Cardiac septum (tissue), 1 donor: ENCODE measurements around the gene KCTD14. TPM values are rescaled to one million over a fixed set of nuclear protein-coding genes. Genes with fewer than 3 reads are reported as not detected.
"Not testable (repeated sequence)": the region's sequence is repeated elsewhere in the genome, so short reads cannot be mapped to it uniquely, and the experiment has no call there.

ENCODE experiments used
- DNase-seq: peaks from one replicate; pipeline ENCODE4 v3.0.0-alpha.2; 2020; ENCODE audit warnings: low spot score
- intact Hi-C: fragments of 100-400 bp; cut with DNase I; formaldehyde crosslinking; loops from one replicate; pipeline ENCODE4 v1.14.0; 2022
- long read RNA-seq: library from polyadenylated mRNA; unstranded; transcript quantifications from one replicate; pipeline ENCODE4 v2.0.0, GENCODE V29; 2021
- total RNA-seq: library from RNA; stranded (reverse); fragmentation: NEBNext Ultra II Directional; extraction: Animal tissue kit (Norgen Biotek cat#: 25700); gene quantifications from one replicate; pipeline ENCODE4 v1.2.1, GENCODE V29; 2021
- donor health status: DM: no; HTN: no; CAD: no.

Gene KCTD14, protein sequence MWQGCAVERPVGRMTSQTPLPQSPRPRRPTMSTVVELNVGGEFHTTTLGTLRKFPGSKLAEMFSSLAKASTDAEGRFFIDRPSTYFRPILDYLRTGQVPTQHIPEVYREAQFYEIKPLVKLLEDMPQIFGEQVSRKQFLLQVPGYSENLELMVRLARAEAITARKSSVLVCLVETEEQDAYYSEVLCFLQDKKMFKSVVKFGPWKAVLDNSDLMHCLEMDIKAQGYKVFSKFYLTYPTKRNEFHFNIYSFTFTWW
- total RNA-seq: 0.13 TPM
- long read RNA-seq: 0 reads

DNA sequence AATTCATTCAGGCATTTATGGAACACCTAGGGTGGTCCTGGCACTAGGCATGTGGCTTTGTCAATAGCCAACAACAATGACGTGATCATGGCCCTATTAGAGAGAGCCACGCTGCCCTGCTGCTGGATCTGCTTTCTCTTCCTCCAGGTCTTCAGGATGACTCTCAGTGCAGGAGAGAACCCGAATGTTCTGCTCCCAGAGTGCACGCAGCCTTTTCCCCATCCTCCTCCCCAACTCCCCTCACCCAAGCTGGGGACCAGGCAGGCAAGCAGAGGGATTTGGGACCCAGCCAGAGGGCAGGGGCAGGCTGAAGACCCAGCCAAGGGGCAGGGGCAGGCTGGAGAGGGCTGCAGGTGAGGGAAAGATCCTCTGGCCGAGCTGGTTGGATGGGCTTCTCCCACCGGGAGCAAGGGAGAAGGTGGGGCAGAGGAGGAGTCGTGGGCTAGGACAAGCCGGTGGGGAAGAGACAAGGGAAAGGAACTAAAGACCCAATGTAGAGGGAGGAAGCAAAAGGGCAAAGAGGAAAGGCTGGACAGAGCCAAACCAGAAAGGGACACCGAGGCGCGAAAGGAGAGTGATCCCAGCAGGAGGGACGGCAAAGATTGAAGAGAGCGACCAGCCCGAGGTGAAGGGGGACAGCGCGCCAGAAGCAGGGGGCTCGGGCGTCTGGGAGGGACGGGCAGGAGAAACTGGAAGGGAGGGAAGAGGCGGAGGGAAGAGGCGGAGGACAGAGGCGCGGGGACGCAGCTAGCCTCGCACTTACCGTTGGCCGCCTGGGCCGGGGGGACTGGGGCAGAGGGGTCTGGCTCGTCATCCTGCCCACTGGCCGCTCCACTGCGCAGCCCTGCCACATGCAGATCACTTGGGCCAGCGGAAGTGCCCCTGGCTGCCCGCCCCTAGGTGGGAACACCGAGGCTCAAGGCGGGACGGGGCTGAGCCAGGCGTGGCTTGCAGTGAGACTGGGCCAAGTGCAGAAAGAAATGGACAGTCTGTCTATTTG lies at the start of gene KCTD14:
TSS of gene KCTD14 (minus strand) at position 880 of the 1,000 bp plus-strand sequence. CDS start at position 853, 27 bp downstream.
- intact Hi-C loops: no loop called here
- no peak for DNase-seq

DNA sequence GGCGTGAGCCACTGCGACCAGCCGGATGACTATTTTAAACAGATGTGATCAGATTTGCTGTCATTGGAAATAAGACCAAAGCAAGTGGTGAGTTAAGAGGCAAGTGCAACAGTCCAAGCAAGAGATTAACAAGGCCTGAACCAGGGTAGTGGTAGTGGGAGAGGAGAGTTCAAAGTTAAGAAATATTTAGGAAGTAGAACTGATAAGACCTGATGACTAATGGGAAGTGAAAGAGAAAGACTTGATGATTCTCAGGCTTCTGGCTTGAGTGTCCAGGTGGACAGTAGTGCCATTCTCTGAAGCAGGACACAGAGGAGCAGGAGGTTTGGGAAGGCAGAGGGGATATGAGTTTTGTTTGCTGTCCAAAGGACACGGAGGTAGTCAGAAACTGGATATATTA lies 49.4 kb upstream of the KCTD14 start:
- DNase-seq: no peak
- intact Hi-C loops: no loop called here

DNA sequence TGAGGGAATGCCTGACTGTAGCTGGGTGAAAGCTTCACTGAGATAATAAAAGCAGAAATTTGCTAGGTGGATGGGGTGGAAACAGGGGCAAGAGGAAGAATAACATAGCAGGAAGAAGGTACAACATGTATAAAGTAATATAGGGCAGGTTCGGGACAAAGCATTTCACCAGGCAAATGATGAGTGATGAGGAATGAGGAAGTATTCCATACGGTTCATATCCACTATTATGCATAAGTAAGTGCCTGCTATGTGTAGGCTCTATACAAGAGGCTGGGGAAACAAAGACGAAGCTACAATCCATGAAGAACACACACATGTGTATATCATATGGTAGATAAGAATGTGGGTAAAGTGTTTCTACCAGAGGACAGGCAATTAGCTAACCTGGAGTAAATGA lies 48.6 kb upstream of the KCTD14 start:
- intact Hi-C loops: no loop called here
- no peak for DNase-seq

DNA sequence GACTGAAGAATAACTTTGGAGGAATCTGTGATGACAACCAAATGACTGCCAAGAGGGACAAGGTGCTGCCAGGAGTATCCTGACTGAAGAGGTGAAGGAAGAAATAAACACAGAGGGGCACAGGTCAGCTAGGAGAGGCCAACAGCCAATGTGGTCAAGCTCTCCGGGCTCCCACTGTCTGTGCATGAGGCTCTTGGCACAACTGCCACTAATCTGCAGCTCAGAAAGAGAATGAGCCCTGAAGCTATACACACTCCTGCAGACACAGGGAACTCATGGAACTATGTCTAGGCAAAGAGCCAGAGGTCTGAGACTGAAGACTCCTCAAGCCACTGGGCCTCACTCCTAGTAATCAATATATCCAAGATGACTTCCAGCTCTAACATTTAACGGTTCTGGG lies 47.5 kb upstream of the KCTD14 start:
- intact Hi-C loops: no loop called here

DNA sequence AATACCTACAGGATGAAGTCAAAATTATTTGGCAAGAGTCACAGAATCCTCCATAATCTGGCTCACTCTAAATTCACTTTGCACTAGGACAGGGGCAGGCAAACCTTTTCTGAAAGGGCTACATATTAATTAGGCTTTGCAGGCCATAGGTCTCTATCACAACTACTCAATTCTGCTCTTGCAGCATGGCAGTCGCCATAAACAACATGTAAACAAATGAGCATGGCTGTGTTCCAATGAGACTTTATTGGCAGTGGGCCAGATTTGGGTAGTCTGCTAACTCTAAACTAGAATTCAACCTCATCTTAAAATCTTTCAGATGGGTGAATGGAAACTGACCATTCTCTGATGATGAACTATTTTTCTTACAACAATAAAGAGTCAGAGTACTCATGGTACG lies 46.4 kb upstream of the KCTD14 start:
- DNase-seq: no peak
- intact Hi-C loops: no loop called here

More for the DNA sequence above, 47.5 kb upstream of the KCTD14 start:
- no peak for DNase-seq

DNA sequence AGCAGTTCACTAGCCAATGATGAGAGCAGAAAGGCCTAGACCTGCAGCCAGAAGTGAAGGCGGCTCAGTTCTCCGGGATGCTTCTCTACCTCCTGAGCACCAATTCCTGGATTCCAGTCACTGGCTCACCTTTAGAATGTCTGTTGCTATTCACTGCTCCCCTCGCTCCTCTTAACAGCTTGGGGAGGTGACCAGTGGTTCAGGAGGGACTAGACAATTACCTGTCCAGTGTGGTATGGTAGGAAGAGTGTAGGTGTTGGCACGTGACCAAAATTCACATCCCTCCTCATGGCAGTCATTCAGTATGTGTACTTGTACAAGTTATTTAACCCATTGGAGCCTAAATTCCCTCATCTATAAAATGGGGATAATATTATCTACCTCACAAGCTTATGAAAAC lies 44.6 kb upstream of the KCTD14 start:
- intact Hi-C loops: no loop called here
- no peak for DNase-seq

DNA sequence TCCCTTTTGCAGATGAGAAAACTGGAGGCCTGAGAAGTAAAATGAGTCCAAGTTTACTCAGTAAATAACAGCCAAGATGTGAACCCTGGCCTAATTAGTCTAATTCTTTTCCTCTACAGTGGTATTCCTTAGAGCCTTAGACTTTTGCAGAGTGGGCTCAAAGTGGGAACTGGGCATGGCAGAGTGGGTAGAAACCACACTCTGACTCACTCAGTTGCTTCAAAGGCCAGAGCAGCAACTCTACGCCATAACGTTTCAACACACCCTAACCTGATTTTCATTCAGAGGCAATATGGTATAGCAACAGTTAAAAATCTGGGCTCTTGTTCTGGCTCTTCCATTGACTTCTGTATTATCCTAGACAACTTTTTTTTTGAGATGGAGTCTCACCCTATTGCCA lies 43.4 kb upstream of the KCTD14 start:
- intact Hi-C loops: no loop called here
- no peak for DNase-seq

DNA sequence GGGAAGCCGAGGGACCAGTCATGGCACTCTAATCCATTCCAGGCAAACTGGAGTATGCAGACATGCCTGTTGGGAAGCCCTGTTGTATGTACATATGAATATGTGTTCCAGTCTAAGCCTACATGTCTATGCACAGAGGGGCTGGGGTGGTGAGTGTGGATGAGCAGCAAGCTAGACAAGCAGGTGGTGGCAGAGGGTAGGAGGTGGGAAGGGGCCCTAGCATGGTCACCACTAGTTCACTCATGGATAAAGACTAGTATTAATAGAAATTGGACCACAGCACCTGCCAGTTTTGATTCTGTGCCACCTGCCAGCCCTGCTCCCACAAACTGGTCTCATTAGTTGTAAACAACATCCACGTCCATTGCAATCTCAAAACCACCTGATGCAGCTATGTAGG lies 42.1 kb upstream of the KCTD14 start:
- DNase-seq: no peak
- intact Hi-C loops: no loop called here

DNA sequence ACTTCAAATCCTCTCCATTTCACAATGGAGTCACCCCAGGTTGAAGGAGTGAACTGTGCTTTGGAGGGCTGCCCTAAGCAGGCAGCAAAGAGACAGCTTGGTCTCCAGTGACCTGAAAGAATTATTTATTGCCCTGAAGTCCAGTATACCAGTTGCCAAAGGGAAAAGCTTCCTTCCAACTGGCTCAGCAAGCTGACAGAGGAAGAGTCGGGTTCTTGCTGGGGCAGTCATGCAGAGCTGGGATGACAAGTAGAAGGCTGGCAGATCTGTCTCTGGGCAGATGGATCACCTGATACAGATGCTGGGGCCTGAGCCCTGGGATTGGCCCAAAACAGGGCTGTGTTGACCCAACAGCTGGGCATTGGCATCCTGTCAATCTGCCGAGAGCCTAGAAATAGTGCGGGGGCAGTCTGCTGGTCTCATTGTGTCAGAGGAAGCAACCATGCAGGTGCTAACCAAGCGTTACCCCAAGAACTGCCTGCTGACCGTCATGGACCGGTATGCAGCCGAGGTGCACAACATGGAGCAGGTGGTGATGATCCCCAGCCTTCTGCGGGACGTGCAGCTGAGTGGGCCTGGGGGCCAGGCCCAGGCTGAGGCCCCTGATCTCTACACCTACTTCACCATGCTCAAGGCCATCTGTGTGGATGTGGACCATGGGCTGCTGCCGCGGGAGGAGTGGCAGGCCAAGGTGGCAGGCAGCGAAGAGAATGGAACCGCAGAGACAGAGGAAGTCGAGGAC lies 40.5 kb upstream of the KCTD14 start, which contains the start of gene THRSP:
TSS of gene THRSP (plus strand) at position 422 of the 742 bp plus-strand sequence. CDS start at position 443, 21 bp downstream.
- intact Hi-C loops: no loop called here

DNA sequence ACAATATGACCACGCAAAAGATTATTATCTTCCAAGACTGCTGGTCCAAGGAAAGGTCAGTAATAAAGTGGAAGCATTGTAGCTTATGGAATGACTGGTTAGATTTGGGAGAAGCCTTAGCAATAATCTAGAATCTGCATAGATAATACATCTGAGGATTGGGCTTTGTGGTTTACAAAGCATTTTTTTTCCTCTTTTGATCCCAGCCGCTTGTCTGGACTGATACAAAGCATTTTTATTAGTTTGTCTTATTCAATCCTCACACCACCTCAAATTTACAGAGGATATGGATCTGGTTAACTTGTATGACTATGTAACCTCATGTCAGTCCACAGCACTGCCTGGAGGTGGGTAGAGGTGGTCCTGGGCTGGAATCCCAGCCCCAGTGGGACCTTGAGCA lies 39.6 kb upstream of the KCTD14 start:
- no peak for DNase-seq
- intact Hi-C loops: no loop called here

More for the DNA sequence above, 40.5 kb upstream of the KCTD14 start, which contains the start of gene THRSP:
- DNase-seq: no peak

DNA sequence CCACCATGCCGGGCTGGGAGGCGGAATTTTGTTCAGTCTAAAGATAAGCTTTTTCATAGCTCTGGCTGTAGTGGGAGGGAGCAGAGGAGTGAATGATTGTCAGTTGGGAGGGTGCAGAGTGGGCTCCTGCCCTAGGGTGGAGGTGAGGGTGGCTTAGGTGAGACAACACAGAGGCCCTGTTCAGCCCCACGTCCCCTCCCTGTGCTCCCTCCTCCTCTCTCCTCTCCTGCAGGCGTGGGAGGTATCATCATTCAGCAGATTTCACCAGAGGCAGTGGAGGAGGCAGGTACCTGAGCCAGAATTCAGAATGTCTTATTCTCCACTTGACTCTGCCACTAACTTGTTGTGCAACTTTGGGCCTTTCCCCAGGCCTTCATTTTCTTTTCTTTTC lies 38.8 kb upstream of the KCTD14 start:
- DNase-seq: no peak
- intact Hi-C loops: no loop called here

DNA sequence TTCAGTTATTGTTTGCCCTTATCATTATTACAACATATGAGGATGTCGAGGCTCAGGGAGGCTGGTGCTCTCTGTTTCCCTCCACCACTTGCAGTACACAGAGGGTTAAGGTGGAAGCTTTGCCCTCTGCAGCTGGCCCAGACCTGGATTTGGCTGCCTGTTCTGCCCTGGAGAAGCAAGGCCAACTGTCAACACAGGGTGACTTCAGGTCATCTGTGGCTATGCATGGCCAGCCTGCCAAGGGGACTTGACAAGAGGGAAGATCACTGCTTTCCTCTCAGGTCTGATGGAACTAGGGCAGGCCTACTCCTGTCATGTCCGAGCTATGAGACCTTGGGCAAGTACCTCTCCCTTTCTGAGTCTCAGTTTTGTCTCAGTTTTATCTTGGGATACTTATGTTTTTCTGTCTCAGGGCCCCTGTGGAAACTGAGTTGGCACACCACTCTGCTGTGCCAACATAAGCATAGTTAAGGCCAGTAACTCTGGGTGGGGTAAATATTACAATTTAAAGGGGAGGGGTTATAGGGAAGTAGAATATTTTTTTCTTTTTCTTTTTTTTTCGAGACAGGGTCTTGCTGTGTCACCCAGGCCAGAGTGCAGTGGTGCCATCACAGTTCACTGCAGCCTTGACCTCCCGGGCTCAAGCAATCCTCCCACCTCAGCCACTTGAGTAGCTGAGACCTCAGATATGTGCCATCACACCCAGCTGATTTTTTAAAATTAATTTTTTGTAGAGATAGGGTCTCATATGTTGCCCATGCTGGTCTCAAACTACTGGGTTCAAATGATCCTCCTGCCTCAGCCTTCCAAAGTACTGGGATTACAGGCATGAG lies 38.2 kb upstream of the KCTD14 start:
- intact Hi-C loops: no loop called here
- peak; percentile 78 for DNase-seq

DNA sequence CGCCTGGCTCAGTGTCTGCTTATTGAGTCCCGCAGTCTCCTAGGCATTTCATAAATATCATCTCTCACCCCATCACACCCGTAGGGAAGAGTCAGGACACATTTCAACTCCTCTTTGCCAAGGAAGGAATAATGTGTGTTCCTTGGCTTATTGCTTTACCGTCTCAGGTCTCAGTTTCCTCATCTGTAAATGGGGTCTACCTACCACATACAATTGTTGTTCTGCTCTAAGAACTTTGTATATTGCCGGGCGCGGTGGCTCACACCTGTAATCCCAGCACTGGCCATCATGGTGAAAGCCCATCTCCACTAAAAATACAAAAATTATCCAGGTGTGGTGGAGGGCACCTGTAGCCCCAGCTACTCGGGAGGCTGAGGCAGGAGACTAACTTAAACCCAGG lies 37.5 kb upstream of the KCTD14 start:
- intact Hi-C loops: no loop called here
- no peak for DNase-seq

DNA sequence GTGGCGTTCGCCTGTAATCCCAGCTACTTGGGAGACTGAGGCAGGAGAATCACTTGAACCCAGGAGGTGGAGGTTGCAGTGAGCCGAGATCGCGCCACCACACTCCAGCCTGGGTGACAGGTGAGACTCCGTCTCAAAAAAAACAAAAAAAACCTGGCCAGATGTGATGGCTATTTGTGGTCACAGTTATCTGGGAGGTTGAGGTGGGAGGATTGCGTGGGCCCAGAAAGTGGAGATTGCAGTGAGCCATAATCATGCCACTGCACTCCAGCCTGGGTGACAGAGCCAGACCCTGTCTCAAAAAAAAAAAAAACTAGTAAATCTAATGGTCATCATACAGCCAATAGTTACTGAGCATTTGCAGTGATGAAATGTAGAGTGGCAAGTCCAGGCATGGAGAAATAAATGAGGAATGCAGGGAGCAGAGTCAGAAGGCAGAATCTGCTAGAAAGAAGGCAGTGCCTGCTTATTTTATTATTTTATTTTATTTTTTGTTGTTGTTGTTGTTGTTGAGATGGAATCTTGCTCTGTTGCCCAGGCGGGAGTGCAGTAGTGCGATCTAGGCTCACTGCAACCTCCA lies 36.8 kb upstream of the KCTD14 start:
- DNase-seq, intact Hi-C loops: not testable (repeated sequence)

DNA sequence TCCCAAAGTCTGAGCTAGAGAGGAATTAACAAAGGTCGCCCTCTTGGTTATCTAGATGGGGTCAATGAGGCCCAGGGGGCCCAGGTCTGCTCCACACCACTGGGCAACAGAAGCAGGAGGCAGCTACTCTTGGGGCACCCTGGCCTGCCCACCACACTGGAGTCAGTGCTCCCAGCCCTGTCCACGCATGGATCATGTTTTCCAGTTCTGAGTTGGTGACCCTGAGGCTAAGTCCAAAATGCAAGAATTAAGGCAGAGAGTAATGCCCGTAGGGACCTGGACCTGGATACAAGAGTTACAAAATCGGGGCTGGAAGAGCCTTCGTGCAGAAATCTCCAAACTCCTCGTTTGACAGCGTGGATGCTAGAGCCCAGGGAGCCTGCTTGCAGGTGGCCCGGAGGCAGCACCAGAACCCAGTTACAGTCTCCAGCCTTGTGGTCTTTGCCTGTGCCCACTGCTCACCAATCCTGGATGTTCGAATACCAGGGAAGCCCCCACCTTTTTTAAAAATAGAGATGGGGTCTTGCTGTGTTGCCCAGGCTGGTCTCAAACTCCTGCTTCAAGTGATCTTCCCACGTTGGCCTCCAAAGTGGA lies 34.5 kb upstream of the KCTD14 start:
- intact Hi-C loops: no loop called here
- no peak for DNase-seq

DNA sequence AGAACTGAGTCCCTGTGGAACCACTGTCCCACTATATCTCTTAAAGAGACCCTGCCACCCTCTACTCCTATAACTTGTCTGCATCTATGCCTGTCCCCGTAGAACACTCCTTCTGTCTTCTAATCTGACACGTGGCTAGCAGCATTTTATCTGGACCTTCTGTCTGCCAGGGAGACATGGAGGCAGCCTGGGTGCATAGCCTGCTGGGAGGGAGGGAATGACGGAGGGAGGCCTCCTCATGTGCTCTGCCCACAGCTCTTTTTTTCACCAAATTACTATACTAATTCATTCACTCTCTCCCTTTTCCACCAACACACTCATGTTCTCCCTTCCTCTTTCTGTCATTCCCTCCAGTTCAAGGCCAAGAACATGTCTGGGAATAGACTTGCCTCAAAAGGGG lies 33.0 kb upstream of the KCTD14 start:
- DNase-seq: no peak
- intact Hi-C loops: no loop called here

DNA sequence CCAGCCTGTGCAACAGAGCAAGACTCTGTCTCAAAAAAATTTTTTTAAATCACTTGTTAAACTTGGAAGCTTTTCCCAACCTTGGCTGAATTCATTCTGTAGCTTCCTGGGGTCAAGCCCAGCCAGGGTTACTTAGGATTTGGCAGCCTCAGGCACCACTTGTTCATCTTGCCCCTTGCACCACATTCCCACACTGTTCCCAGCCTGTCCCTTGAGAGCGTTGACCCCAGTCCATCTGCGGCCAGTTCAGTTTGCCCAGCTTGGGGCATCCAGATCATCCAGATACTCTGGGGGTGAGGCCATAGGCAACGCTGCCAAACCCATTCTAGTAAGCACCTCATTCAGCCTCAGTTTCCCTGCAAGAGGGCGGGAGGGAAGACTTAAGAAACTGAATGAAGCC lies 31.9 kb upstream of the KCTD14 start:
- intact Hi-C loops: no loop called here
- no peak for DNase-seq
